ENCODE results near the gene MGST2. TPM values are rescaled to one million over a fixed set of nuclear protein-coding genes. Genes with fewer than 3 reads are reported as not detected.

MGST2 gene
- polyA plus RNA-seq, 1 donor from 2014 or later: 2.0 TPM

DNA sequence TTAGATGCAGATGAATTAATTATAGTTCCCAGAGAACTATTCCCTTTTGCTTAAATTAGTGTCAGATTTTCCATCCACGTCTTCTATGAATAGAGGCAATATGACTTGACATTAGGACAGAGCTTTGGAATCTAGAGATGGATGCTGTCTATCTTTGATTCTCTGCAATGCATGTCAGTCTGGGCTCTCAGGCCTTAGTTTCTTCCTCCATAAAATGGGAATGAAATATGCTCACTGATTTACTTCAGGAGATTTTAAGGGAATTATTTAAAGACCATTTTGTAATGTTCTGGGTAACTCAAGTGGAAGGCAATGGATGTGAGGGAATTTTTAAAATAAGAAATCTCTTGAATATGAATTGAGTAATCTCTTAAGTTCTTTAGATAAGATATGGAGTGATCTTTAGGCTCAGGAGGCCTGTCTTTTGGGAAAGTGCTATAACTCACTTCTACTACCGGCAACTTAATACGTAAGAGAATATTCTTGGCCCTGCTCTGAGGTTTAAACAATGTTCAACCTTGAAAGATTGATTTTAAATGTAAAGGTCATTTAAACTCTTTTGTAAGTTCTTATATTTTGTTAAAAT lies 29.0 kb downstream of the MGST2 start:
- no peaks in the 10 kb centered on the region for H3F3A ChIP-seq (ENCODE audit: insufficient read depth, low read length, poor library complexity, severe bottlenecking)

GRCh38 chr4:139696491-139696890 lies 30.9 kb downstream of the MGST2 start:
- Histone ChIP-seq H3K4me3 (ENCODE audit: low read length) (no peak overlapping the region), H3K9ac (ENCODE audit: low read length) (no peak overlapping the region), H3K79me2 (replicated peaks; ENCODE audit: insufficient read depth, low read length) (no peaks in the 10 kb centered on the region), H3K9me2 (ENCODE audit: insufficient read depth, low read length) (no peaks in the 10 kb centered on the region), H3K36me3 (ENCODE audit: insufficient read depth, low read length) (no peaks in the 10 kb centered on the region), H3K4me2 (ENCODE audit: low read length) (no peak overlapping the region), H3K27ac (ENCODE audit: low read length) (no peak overlapping the region), H3K27me3 (ENCODE audit: insufficient read depth, low read depth, low read length) (no peaks in the 10 kb centered on the region), H2AFZ (ENCODE audit: low read depth, low read length) (no peak overlapping the region), H3K9me3 (ENCODE audit: low read length) (no peaks in the 10 kb centered on the region), H4K20me1 (ENCODE audit: insufficient read depth) (no peaks in the 10 kb centered on the region), H3F3A (ENCODE audit: insufficient read depth, low read length, poor library complexity, severe bottlenecking) (no peaks in the 10 kb centered on the region)
- TF ChIP-seq TAF1 (IDR thresholded peaks at IDR 0.05; ENCODE audit: low read depth): no peak
- TF ChIP-seq SMC3 (conservative IDR thresholded peaks at IDR 0.05; ENCODE audit: poor library complexity): no peak
- TF ChIP-seq CTCF (IDR thresholded peaks at IDR 0.05; ENCODE audit: poor library complexity, severe bottlenecking): no peak
- no peak for TF ChIP-seq EP300 (conservative IDR thresholded peaks at IDR 0.05; ENCODE audit: poor library complexity, severe bottlenecking)
- no peak for TF ChIP-seq POLR2AphosphoS5 (IDR thresholded peaks at IDR 0.05)
- no peak for TF ChIP-seq EZH2 (IDR thresholded peaks at IDR 0.05; ENCODE audit: borderline replicate concordance, insufficient read depth, low read length, poor library complexity, severe bottlenecking)
- TF ChIP-seq, protein P1, sequence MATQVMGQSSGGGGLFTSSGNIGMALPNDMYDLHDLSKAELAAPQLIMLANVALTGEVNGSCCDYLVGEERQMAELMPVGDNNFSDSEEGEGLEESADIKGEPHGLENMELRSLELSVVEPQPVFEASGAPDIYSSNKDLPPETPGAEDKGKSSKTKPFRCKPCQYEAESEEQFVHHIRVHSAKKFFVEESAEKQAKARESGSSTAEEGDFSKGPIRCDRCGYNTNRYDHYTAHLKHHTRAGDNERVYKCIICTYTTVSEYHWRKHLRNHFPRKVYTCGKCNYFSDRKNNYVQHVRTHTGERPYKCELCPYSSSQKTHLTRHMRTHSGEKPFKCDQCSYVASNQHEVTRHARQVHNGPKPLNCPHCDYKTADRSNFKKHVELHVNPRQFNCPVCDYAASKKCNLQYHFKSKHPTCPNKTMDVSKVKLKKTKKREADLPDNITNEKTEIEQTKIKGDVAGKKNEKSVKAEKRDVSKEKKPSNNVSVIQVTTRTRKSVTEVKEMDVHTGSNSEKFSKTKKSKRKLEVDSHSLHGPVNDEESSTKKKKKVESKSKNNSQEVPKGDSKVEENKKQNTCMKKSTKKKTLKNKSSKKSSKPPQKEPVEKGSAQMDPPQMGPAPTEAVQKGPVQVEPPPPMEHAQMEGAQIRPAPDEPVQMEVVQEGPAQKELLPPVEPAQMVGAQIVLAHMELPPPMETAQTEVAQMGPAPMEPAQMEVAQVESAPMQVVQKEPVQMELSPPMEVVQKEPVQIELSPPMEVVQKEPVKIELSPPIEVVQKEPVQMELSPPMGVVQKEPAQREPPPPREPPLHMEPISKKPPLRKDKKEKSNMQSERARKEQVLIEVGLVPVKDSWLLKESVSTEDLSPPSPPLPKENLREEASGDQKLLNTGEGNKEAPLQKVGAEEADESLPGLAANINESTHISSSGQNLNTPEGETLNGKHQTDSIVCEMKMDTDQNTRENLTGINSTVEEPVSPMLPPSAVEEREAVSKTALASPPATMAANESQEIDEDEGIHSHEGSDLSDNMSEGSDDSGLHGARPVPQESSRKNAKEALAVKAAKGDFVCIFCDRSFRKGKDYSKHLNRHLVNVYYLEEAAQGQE (IDR thresholded peaks at IDR 0.05; ENCODE audit: borderline replicate concordance): no peak
- TF ChIP-seq RAD21 (conservative IDR thresholded peaks at IDR 0.05): no peak

More for the DNA sequence above, 29.0 kb downstream of the MGST2 start:
- Histone ChIP-seq H3K9ac (ENCODE audit: low read length) (no peak overlapping the region), H3K36me3 (ENCODE audit: insufficient read depth, low read length) (no peaks in the 10 kb centered on the region), H3K4me3 (ENCODE audit: low read length) (no peak overlapping the region), H2AFZ (ENCODE audit: low read depth, low read length) (no peak overlapping the region), H3K79me2 (replicated peaks; ENCODE audit: insufficient read depth, low read length) (no peaks in the 10 kb centered on the region), H3K27me3 (ENCODE audit: insufficient read depth, low read depth, low read length) (no peaks in the 10 kb centered on the region), H3K9me2 (ENCODE audit: insufficient read depth, low read length) (no peaks in the 10 kb centered on the region), H3K27ac (ENCODE audit: low read length) (no peak overlapping the region), H3K9me3 (ENCODE audit: low read length) (no peaks in the 10 kb centered on the region), H4K20me1 (ENCODE audit: insufficient read depth) (no peaks in the 10 kb centered on the region), H3K4me2 (ENCODE audit: low read length) (no peak overlapping the region)
- no peak for TF ChIP-seq POLR2AphosphoS5 (IDR thresholded peaks at IDR 0.05)
- TF ChIP-seq CTCF (IDR thresholded peaks at IDR 0.05; ENCODE audit: poor library complexity, severe bottlenecking): no peak
- TF ChIP-seq, protein P1 (IDR thresholded peaks at IDR 0.05; ENCODE audit: borderline replicate concordance): no peak
- no peak for TF ChIP-seq RAD21 (conservative IDR thresholded peaks at IDR 0.05)
- no peak for TF ChIP-seq EZH2 (IDR thresholded peaks at IDR 0.05; ENCODE audit: borderline replicate concordance, insufficient read depth, low read length, poor library complexity, severe bottlenecking)
- TF ChIP-seq TAF1 (IDR thresholded peaks at IDR 0.05; ENCODE audit: low read depth): no peak
- TF ChIP-seq MXI1 (conservative IDR thresholded peaks at IDR 0.05; ENCODE audit: poor library complexity, severe bottlenecking): no peak
- no peak for TF ChIP-seq EP300 (conservative IDR thresholded peaks at IDR 0.05; ENCODE audit: poor library complexity, severe bottlenecking)
- no peak for TF ChIP-seq SMC3 (conservative IDR thresholded peaks at IDR 0.05; ENCODE audit: poor library complexity)

All from neural cell (in vitro differentiated cells).